Natural killer cell (primary cell): ENCODE results near the gene RCN1. TPM values are rescaled to one million over a fixed set of nuclear protein-coding genes. Genes with fewer than 3 reads are reported as not detected.

Source experiments
- ATAC-seq, 3 donors: fragments of 150-1000 bp in 2 of 3; fragments of 200-7000 bp in 1 of 3; cut with Tn5 transposase; 1 replicate in 1 of 3; 2 replicates in 2 of 3; pipeline ENCODE4 v1.10.0; 2021; ENCODE audit warnings: mild to moderate bottlenecking in 2 of 3, moderate library complexity in 2 of 3
- DNase-seq, 2 donors: peaks; one replicate each; pipeline versions ENCODE4 v3.0.0 to v3.0.0-alpha.2; 2013 to 2021; ENCODE audit warnings: mixed read lengths in 1 of 2
- H3K27ac ChIP-seq: one replicate; pipeline ENCODE4 v1.5.1; 2013; ENCODE audit warnings: mild to moderate bottlenecking, low read length
- H3K27me3 ChIP-seq: one replicate; pipeline ENCODE4 v1.6.1; 2013; ENCODE audit warnings: low read length; ENCODE audit not compliant: control insufficient read depth, insufficient read depth
- H3K36me3 ChIP-seq: one replicate; pipeline ENCODE4 v1.6.1; 2013; ENCODE audit warnings: low read length; ENCODE audit not compliant: control insufficient read depth, insufficient read depth
- H3K4me1 ChIP-seq: one replicate; pipeline ENCODE4 v1.6.1; 2013; ENCODE audit warnings: low read length; ENCODE audit not compliant: control insufficient read depth, insufficient read depth
- H3K4me3 ChIP-seq: one replicate; pipeline ENCODE4 v1.5.1; 2013; ENCODE audit warnings: low read length
- H3K9me3 ChIP-seq: one replicate; pipeline ENCODE4 v1.6.1; 2013; ENCODE audit warnings: low read length; ENCODE audit not compliant: control insufficient read depth, insufficient read depth
- H3K27ac Mint-ChIP-seq, 2 donors: one replicate each; pipeline ENCODE4 v1.8.0; 2022; ENCODE audit warnings: mild to moderate bottlenecking in 2 of 2, mixed read lengths in 2 of 2, moderate library complexity in 1 of 2
- H3K27me3 Mint-ChIP-seq, 2 donors: one replicate each; pipeline ENCODE4 v1.8.0; 2022; ENCODE audit warnings: low read depth in 2 of 2, mixed read lengths in 2 of 2
- H3K36me3 Mint-ChIP-seq: one replicate; pipeline ENCODE4 v1.8.0; 2022; ENCODE audit warnings: mixed read lengths
- H3K4me1 Mint-ChIP-seq, 2 donors: one replicate each; pipeline ENCODE4 v1.8.0; 2022; ENCODE audit warnings: mixed read lengths in 2 of 2
- H3K4me3 Mint-ChIP-seq: one replicate; pipeline ENCODE4 v1.8.0; 2022; ENCODE audit warnings: mild to moderate bottlenecking, moderate library complexity, mixed read lengths
- H3K9me3 Mint-ChIP-seq, 2 donors: one replicate each; pipeline ENCODE4 v1.8.0; 2022; ENCODE audit warnings: mixed read lengths in 2 of 2
- CTCF ChIP-seq: fragments of 200-600 bp; IDR thresholded peaks from one replicate; pipeline ENCODE4 v1.8.0; 2022; ENCODE audit warnings: antibody characterized with exemption
- WGBS: methylation state at CpG from one replicate; pipeline ENCODE4 v1.1.7; 2013; ENCODE audit warnings: missing lambda C conversion rate; ENCODE audit not compliant: insufficient coverage; 5-methylcytosine and 5-hydroxymethylcytosine counted together
- intact Hi-C: fragments of 100-400 bp; cut with micrococcal nuclease; formaldehyde crosslinking; loops from one replicate; pipeline ENCODE4 v1.14.2; 2022
- total RNA-seq, 4 donors: library from RNA; stranded (reverse); fragments of 120-200 nt in 1 of 4; gene quantifications; one replicate each; pipeline versions ENCODE4 v1.2.3 to v1.2.4, GENCODE V29; 2013 to 2022

RCN1 gene
- total RNA-seq, 3 donors from 2014 or later (not counting 1 experiment from before 2014, with no cell fraction given) = 19.1 to 21.2 (median 20.3) TPM

- Histone ChIP-seq H3K27ac (no peak overlapping the region), H3K27me3 (no peaks in the 10 kb centered on the region), H3K36me3 (no peaks in the 10 kb centered on the region), H3K4me1 (no peaks in the 10 kb centered on the region), H3K9me3 (no peaks in the 10 kb centered on the region), H3K4me3 (no peak overlapping the region)
- no peaks in the 10 kb centered on the region for H3K36me3 Mint-ChIP-seq
- H3K9me3 Mint-ChIP-seq = no peaks in the 10 kb centered on the region
- peaks cover 22 to 63% of the 10 kb centered on the region in 2 donors for H3K27me3 Mint-ChIP-seq
- no peak overlapping the region for H3K4me3 Mint-ChIP-seq
- DNase-seq (no peak), ATAC-seq (no peak)
- no peaks in the 10 kb centered on the region for H3K4me1 Mint-ChIP-seq
- H3K27ac Mint-ChIP-seq = no peak overlapping the region
- intact Hi-C loops = no loop called here
- WGBS = 87% methylated on average over 5 of the region's 5 CpGs
- TF ChIP-seq CTCF = no peak
These were observed 20.2 kb upstream of the RCN1 start for GRCh38 chr11:32070692-32071091.

- Mint-ChIP-seq H3K36me3 (no peaks in the 10 kb centered on the region), H3K27me3 (peaks cover 24 to 55% of the 10 kb centered on the region in 2 donors), H3K4me3 (no peak overlapping the region), H3K4me1 (no peaks in the 10 kb centered on the region), H3K27ac (no peak overlapping the region), H3K9me3 (peaks cover 0 to 5% of the 10 kb centered on the region in 2 donors)
- 86% methylated on average over 3 of the region's 4 CpGs for WGBS
- Histone ChIP-seq H3K27ac (no peak overlapping the region), H3K27me3 (no peaks in the 10 kb centered on the region), H3K36me3 (no peaks in the 10 kb centered on the region), H3K4me1 (no peaks in the 10 kb centered on the region), H3K4me3 (no peak overlapping the region), H3K9me3 (no peaks in the 10 kb centered on the region)
- no peak for TF ChIP-seq CTCF
- ATAC-seq (no peak), DNase-seq (no peak)
- intact Hi-C loops = no loop called here
These were observed 19.1 kb upstream of the RCN1 start for GRCh38 chr11:32071811-32072210.

GRCh38 chr11:32072872-32073643 lies 17.8 kb upstream of the RCN1 start:
- no peak overlapping the region for H3K27ac ChIP-seq
- DNase-seq (no peak), ATAC-seq (no peak)
- 70% methylated on average over 11 of the region's 12 CpGs for WGBS
- H3K27me3 ChIP-seq = no peaks in the 10 kb centered on the region
- Mint-ChIP-seq H3K4me3 (no peak overlapping the region), H3K27me3 (peaks cover 24 to 43% of the 10 kb centered on the region in 2 donors), H3K36me3 (no peaks in the 10 kb centered on the region), H3K4me1 (no peaks in the 10 kb centered on the region), H3K27ac (no peak overlapping the region), H3K9me3 (peaks cover 0 to 5% of the 10 kb centered on the region in 2 donors)
- no peaks in the 10 kb centered on the region for H3K9me3 ChIP-seq
- intact Hi-C loops = no loop called here
- TF ChIP-seq CTCF = no peak
- H3K4me3 ChIP-seq = no peak overlapping the region
- no peaks in the 10 kb centered on the region for H3K4me1 ChIP-seq
- H3K36me3 ChIP-seq = no peaks in the 10 kb centered on the region

- Histone ChIP-seq H3K4me3 (no peak overlapping the region), H3K27me3 (no peaks in the 10 kb centered on the region), H3K27ac (no peak overlapping the region), H3K36me3 (no peaks in the 10 kb centered on the region), H3K4me1 (no peaks in the 10 kb centered on the region), H3K9me3 (no peaks in the 10 kb centered on the region)
- ATAC-seq (no peak), DNase-seq (no peak)
- no peak overlapping the region for H3K27ac Mint-ChIP-seq
- no CpG with 5 or more reads among the region's 1 CpG for WGBS
- no peak for TF ChIP-seq CTCF
- H3K36me3 Mint-ChIP-seq = no peaks in the 10 kb centered on the region
- H3K9me3 Mint-ChIP-seq = peaks cover 0 to 5% of the 10 kb centered on the region in 2 donors
- H3K4me3 Mint-ChIP-seq = no peak overlapping the region
- intact Hi-C loops = no loop called here
- H3K27me3 Mint-ChIP-seq = peaks cover 18 to 37% of the 10 kb centered on the region in 2 donors
- no peaks in the 10 kb centered on the region for H3K4me1 Mint-ChIP-seq
These were observed 17.2 kb upstream of the RCN1 start for GRCh38 chr11:32073644-32074026.
